ENCODE data around the gene MAP1LC3C. TPM values are rescaled to one million over a fixed set of nuclear protein-coding genes. Genes with fewer than 3 reads are reported as not detected.

Gene MAP1LC3C
- under 1 TPM; 0.37 to 0.67 TPM for polyA plus RNA-seq

GRCh38 chr1:241999026-241999425 is at the start of gene MAP1LC3C:
Gene MAP1LC3C, minus strand, starts transcription at chr1:241999098. Its CDS starts 90 bp downstream, at chr1:241999008.
- H3K36me3 ChIP-seq (ENCODE audit: control insufficient read depth in 2 of 2, insufficient read depth in 2 of 2, low read length in 1 of 2): no peaks in the 10 kb centered on the region
- no peak within 1 kb of the TSS for H3K4me3 ChIP-seq (ENCODE audit: low read depth in 1 of 2, low read length in 2 of 2)
- H3K27ac ChIP-seq (ENCODE audit: low read depth in 2 of 2, low read length in 1 of 2): no peak within 1 kb of the TSS
- no peaks in the 10 kb centered on the region for H3K4me1 ChIP-seq (ENCODE audit: control insufficient read depth in 2 of 2, insufficient read depth in 2 of 2, low read length in 1 of 2)
- H3K27me3 ChIP-seq (ENCODE audit: control insufficient read depth in 1 of 2, insufficient read depth in 2 of 2, low read length in 2 of 2): no peaks in the 10 kb centered on the region
- no peaks in the 10 kb centered on the region for H3K9me3 ChIP-seq (ENCODE audit: control insufficient read depth in 2 of 2, insufficient read depth in 1 of 2, low read depth in 1 of 2, low read length in 1 of 2)
- 42 to 55% methylated on average over 4 of the region's 4 CpGs for WGBS, 2 donors

GRCh38 chr1:242043165-242043564 is 44.3 kb upstream of the MAP1LC3C start:
- no peaks in the 10 kb centered on the region for H3K36me3 ChIP-seq (ENCODE audit: control insufficient read depth in 2 of 2, insufficient read depth in 2 of 2, low read length in 1 of 2)
- peaks cover 0 to 2% of the 10 kb centered on the region in 2 donors for H3K9me3 ChIP-seq (ENCODE audit: control insufficient read depth in 2 of 2, insufficient read depth in 1 of 2, low read depth in 1 of 2, low read length in 1 of 2)
- H3K4me1 ChIP-seq (ENCODE audit: control insufficient read depth in 2 of 2, insufficient read depth in 2 of 2, low read length in 1 of 2): no peaks in the 10 kb centered on the region
- no peaks in the 10 kb centered on the region for H3K27me3 ChIP-seq (ENCODE audit: control insufficient read depth in 1 of 2, insufficient read depth in 2 of 2, low read length in 2 of 2)
- no peak overlapping the region for H3K27ac ChIP-seq (ENCODE audit: low read depth in 2 of 2, low read length in 1 of 2)
- H3K4me3 ChIP-seq (ENCODE audit: low read depth in 1 of 2, low read length in 2 of 2): no peak overlapping the region
- WGBS, 2 donors: 44 to 46% methylated on average over 3 of the region's 3 CpGs

GRCh38 chr1:242034392-242034791 is 35.5 kb upstream of the MAP1LC3C start:
- H3K27ac ChIP-seq (ENCODE audit: low read depth in 2 of 2, low read length in 1 of 2): no peak overlapping the region
- no peaks in the 10 kb centered on the region for H3K36me3 ChIP-seq (ENCODE audit: control insufficient read depth in 2 of 2, insufficient read depth in 2 of 2, low read length in 1 of 2)
- WGBS, 2 donors: 86 to 88% methylated on average over 5 of the region's 5 CpGs
- H3K4me1 ChIP-seq (ENCODE audit: control insufficient read depth in 2 of 2, insufficient read depth in 2 of 2, low read length in 1 of 2): no peaks in the 10 kb centered on the region
- H3K4me3 ChIP-seq (ENCODE audit: low read depth in 1 of 2, low read length in 2 of 2): no peak overlapping the region
- H3K9me3 ChIP-seq (ENCODE audit: control insufficient read depth in 2 of 2, insufficient read depth in 1 of 2, low read depth in 1 of 2, low read length in 1 of 2): no peaks in the 10 kb centered on the region
- no peaks in the 10 kb centered on the region for H3K27me3 ChIP-seq (ENCODE audit: control insufficient read depth in 1 of 2, insufficient read depth in 2 of 2, low read length in 2 of 2)

GRCh38 chr1:242033447-242033846 is 34.5 kb upstream of the MAP1LC3C start:
- H3K9me3 ChIP-seq (ENCODE audit: control insufficient read depth in 2 of 2, insufficient read depth in 1 of 2, low read depth in 1 of 2, low read length in 1 of 2): no peaks in the 10 kb centered on the region
- no peak overlapping the region for H3K27ac ChIP-seq (ENCODE audit: low read depth in 2 of 2, low read length in 1 of 2)
- no peaks in the 10 kb centered on the region for H3K27me3 ChIP-seq (ENCODE audit: control insufficient read depth in 1 of 2, insufficient read depth in 2 of 2, low read length in 2 of 2)
- no peaks in the 10 kb centered on the region for H3K4me1 ChIP-seq (ENCODE audit: control insufficient read depth in 2 of 2, insufficient read depth in 2 of 2, low read length in 1 of 2)
- H3K36me3 ChIP-seq (ENCODE audit: control insufficient read depth in 2 of 2, insufficient read depth in 2 of 2, low read length in 1 of 2): no peaks in the 10 kb centered on the region
- WGBS, 2 donors: 35 to 39% methylated on average over 4 of the region's 4 CpGs
- H3K4me3 ChIP-seq (ENCODE audit: low read depth in 1 of 2, low read length in 2 of 2): no peak overlapping the region

GRCh38 chr1:242030071-242030470 is 31.2 kb upstream of the MAP1LC3C start:
- no peaks in the 10 kb centered on the region for H3K27me3 ChIP-seq (ENCODE audit: control insufficient read depth in 1 of 2, insufficient read depth in 2 of 2, low read length in 2 of 2)
- H3K36me3 ChIP-seq (ENCODE audit: control insufficient read depth in 2 of 2, insufficient read depth in 2 of 2, low read length in 1 of 2): no peaks in the 10 kb centered on the region
- H3K9me3 ChIP-seq (ENCODE audit: control insufficient read depth in 2 of 2, insufficient read depth in 1 of 2, low read depth in 1 of 2, low read length in 1 of 2): no peaks in the 10 kb centered on the region
- 90% methylated on average over 1 of the region's 1 CpG for WGBS, 2 donors
- H3K27ac ChIP-seq (ENCODE audit: low read depth in 2 of 2, low read length in 1 of 2): no peak overlapping the region
- H3K4me3 ChIP-seq (ENCODE audit: low read depth in 1 of 2, low read length in 2 of 2): no peak overlapping the region
- H3K4me1 ChIP-seq (ENCODE audit: control insufficient read depth in 2 of 2, insufficient read depth in 2 of 2, low read length in 1 of 2): no peaks in the 10 kb centered on the region

- no peak overlapping the region for H3K27ac ChIP-seq (ENCODE audit: low read depth in 2 of 2, low read length in 1 of 2)
- no peak overlapping the region for H3K4me3 ChIP-seq (ENCODE audit: low read depth in 1 of 2, low read length in 2 of 2)
- no peaks in the 10 kb centered on the region for H3K9me3 ChIP-seq (ENCODE audit: control insufficient read depth in 2 of 2, insufficient read depth in 1 of 2, low read depth in 1 of 2, low read length in 1 of 2)
- no peaks in the 10 kb centered on the region for H3K27me3 ChIP-seq (ENCODE audit: control insufficient read depth in 1 of 2, insufficient read depth in 2 of 2, low read length in 2 of 2)
- no peaks in the 10 kb centered on the region for H3K4me1 ChIP-seq (ENCODE audit: control insufficient read depth in 2 of 2, insufficient read depth in 2 of 2, low read length in 1 of 2)
- 77 to 83% methylated on average over 13 of the region's 13 CpGs for WGBS, 2 donors
- H3K36me3 ChIP-seq (ENCODE audit: control insufficient read depth in 2 of 2, insufficient read depth in 2 of 2, low read length in 1 of 2): no peaks in the 10 kb centered on the region
Measured at GRCh38 chr1:242025681-242026080, 26.8 kb upstream of the MAP1LC3C start.

GRCh38 chr1:242023805-242024204 is 24.9 kb upstream of the MAP1LC3C start:
- Histone ChIP-seq H3K9me3 (ENCODE audit: control insufficient read depth in 2 of 2, insufficient read depth in 1 of 2, low read depth in 1 of 2, low read length in 1 of 2) (no peaks in the 10 kb centered on the region), H3K36me3 (ENCODE audit: control insufficient read depth in 2 of 2, insufficient read depth in 2 of 2, low read length in 1 of 2) (no peaks in the 10 kb centered on the region), H3K27ac (ENCODE audit: low read depth in 2 of 2, low read length in 1 of 2) (no peak overlapping the region), H3K4me3 (ENCODE audit: low read depth in 1 of 2, low read length in 2 of 2) (no peak overlapping the region), H3K4me1 (ENCODE audit: control insufficient read depth in 2 of 2, insufficient read depth in 2 of 2, low read length in 1 of 2) (no peaks in the 10 kb centered on the region), H3K27me3 (ENCODE audit: control insufficient read depth in 1 of 2, insufficient read depth in 2 of 2, low read length in 2 of 2) (no peaks in the 10 kb centered on the region)
- 72 to 80% methylated on average over 6 of the region's 6 CpGs for WGBS, 2 donors

- Histone ChIP-seq H3K4me3 (ENCODE audit: low read depth in 1 of 2, low read length in 2 of 2) (no peak overlapping the region), H3K36me3 (ENCODE audit: control insufficient read depth in 2 of 2, insufficient read depth in 2 of 2, low read length in 1 of 2) (no peaks in the 10 kb centered on the region), H3K4me1 (ENCODE audit: control insufficient read depth in 2 of 2, insufficient read depth in 2 of 2, low read length in 1 of 2) (no peaks in the 10 kb centered on the region), H3K27me3 (ENCODE audit: control insufficient read depth in 1 of 2, insufficient read depth in 2 of 2, low read length in 2 of 2) (no peaks in the 10 kb centered on the region), H3K27ac (ENCODE audit: low read depth in 2 of 2, low read length in 1 of 2) (no peak overlapping the region), H3K9me3 (ENCODE audit: control insufficient read depth in 2 of 2, insufficient read depth in 1 of 2, low read depth in 1 of 2, low read length in 1 of 2) (no peaks in the 10 kb centered on the region)
- 45 to 56% methylated on average over 6 of the region's 6 CpGs for WGBS, 2 donors
Measured at GRCh38 chr1:242019018-242019417, 20.1 kb upstream of the MAP1LC3C start.

- H3K4me3 ChIP-seq (ENCODE audit: low read depth in 1 of 2, low read length in 2 of 2): no peak overlapping the region
- H3K27me3 ChIP-seq (ENCODE audit: control insufficient read depth in 1 of 2, insufficient read depth in 2 of 2, low read length in 2 of 2): no peaks in the 10 kb centered on the region
- H3K9me3 ChIP-seq (ENCODE audit: control insufficient read depth in 2 of 2, insufficient read depth in 1 of 2, low read depth in 1 of 2, low read length in 1 of 2): no peaks in the 10 kb centered on the region
- 44 to 49% methylated on average over 10 of the region's 10 CpGs for WGBS, 2 donors
- no peaks in the 10 kb centered on the region for H3K36me3 ChIP-seq (ENCODE audit: control insufficient read depth in 2 of 2, insufficient read depth in 2 of 2, low read length in 1 of 2)
- no peak overlapping the region for H3K27ac ChIP-seq (ENCODE audit: low read depth in 2 of 2, low read length in 1 of 2)
- no peaks in the 10 kb centered on the region for H3K4me1 ChIP-seq (ENCODE audit: control insufficient read depth in 2 of 2, insufficient read depth in 2 of 2, low read length in 1 of 2)
Measured at GRCh38 chr1:242017580-242018233, 18.8 kb upstream of the MAP1LC3C start.

- no peaks in the 10 kb centered on the region for H3K27me3 ChIP-seq (ENCODE audit: control insufficient read depth in 1 of 2, insufficient read depth in 2 of 2, low read length in 2 of 2)
- H3K27ac ChIP-seq (ENCODE audit: low read depth in 2 of 2, low read length in 1 of 2): no peak overlapping the region
- H3K4me1 ChIP-seq (ENCODE audit: control insufficient read depth in 2 of 2, insufficient read depth in 2 of 2, low read length in 1 of 2): no peaks in the 10 kb centered on the region
- H3K36me3 ChIP-seq (ENCODE audit: control insufficient read depth in 2 of 2, insufficient read depth in 2 of 2, low read length in 1 of 2): no peaks in the 10 kb centered on the region
- no peaks in the 10 kb centered on the region for H3K9me3 ChIP-seq (ENCODE audit: control insufficient read depth in 2 of 2, insufficient read depth in 1 of 2, low read depth in 1 of 2, low read length in 1 of 2)
- H3K4me3 ChIP-seq (ENCODE audit: low read depth in 1 of 2, low read length in 2 of 2): no peak overlapping the region
Measured at GRCh38 chr1:242016479-242016878, 17.6 kb upstream of the MAP1LC3C start.

Measured in esophagus (tissue), 2 donors.